ENCODE data around the gene PPARA. TPM values are rescaled to one million over a fixed set of nuclear protein-coding genes. Genes with fewer than 3 reads are reported as not detected.

PPARA gene
- total and polyA plus RNA-seq, 12 donors: 15.5 to 89.5 (median 79.9) TPM

- DNase-seq: peak; percentile 71 to 73
- Histone ChIP-seq H3K9me3 (no peaks in the 10 kb centered on the region), H3K36me3 (peaks cover 0 to 97% (median 36%) of the 10 kb centered on the region in 9 donors), H3K4me1 (peaks cover 87 to 100% (median 99%) of the 10 kb centered on the region in 9 donors), H3K4me3 (no peak overlapping the region), H3K27ac (peak overlapping the region; percentile 16 to 94 (median 86)), H3K27me3 (no peaks in the 10 kb centered on the region)
- ATAC-seq: peak; percentile 15 to 53 (median 36)
- 39 to 45% methylated on average over 20 of the region's 20 CpGs for WGBS, 2 donors
- intact Hi-C loops (cut with DNase I): loop anchor here in 2 of 10 donors (5.0 kb wide), 1 partner anchor 37 kb away; no protein-coding TSS in a partner anchor
- TF ChIP-seq CTCF (IDR thresholded peaks at IDR 0.05): no peak
Observed at GRCh38 chr22:46108564-46109473, 41.5 kb upstream of the PPARA start.

- Histone ChIP-seq H3K36me3 (peaks cover 0 to 95% (median 39%) of the 10 kb centered on the region in 9 donors), H3K4me1 (peaks cover 87 to 100% (median 99%) of the 10 kb centered on the region in 9 donors), H3K27ac (peak overlapping the region in 9 of 10 donors; percentile 75 to 94 (median 86)), H3K4me3 (no peak overlapping the region), H3K9me3 (no peaks in the 10 kb centered on the region), H3K27me3 (no peaks in the 10 kb centered on the region)
- no peak for TF ChIP-seq CTCF (IDR thresholded peaks at IDR 0.05)
- intact Hi-C loops (cut with DNase I): loop anchor here in 5 of 10 donors (5.0 kb wide), 2 partner anchors 32 to 37 kb away; no protein-coding TSS in a partner anchor
- ATAC-seq: no peak
- no peak for DNase-seq
- WGBS, 2 donors: 72 to 79% methylated on average over 13 of the region's 13 CpGs
Observed at GRCh38 chr22:46109474-46110003, 40.8 kb upstream of the PPARA start.

GRCh38 chr22:46110215-46110614 lies 40.1 kb upstream of the PPARA start:
- ATAC-seq (no peak), DNase-seq (no peak)
- 64 to 82% methylated on average over 9 of the region's 9 CpGs for WGBS, 2 donors
- TF ChIP-seq CTCF (IDR thresholded peaks at IDR 0.05): no peak
- H3K27ac ChIP-seq: peak overlapping the region in 8 of 10 donors; percentile 79 to 94 (median 86)
- H3K4me3 ChIP-seq: no peak overlapping the region
- H3K4me1 ChIP-seq: peaks cover 80 to 100% (median 97%) of the 10 kb centered on the region in 9 donors
- H3K9me3 ChIP-seq: no peaks in the 10 kb centered on the region
- intact Hi-C loops (cut with DNase I): loop anchor here in 3 of 10 donors (5.0 kb wide), 1 partner anchor 33 kb away; no protein-coding TSS in a partner anchor
- no peaks in the 10 kb centered on the region for H3K27me3 ChIP-seq
- H3K36me3 ChIP-seq: peaks cover 0 to 90% (median 39%) of the 10 kb centered on the region in 9 donors

GRCh38 chr22:46111645-46112306 lies 38.5 kb upstream of the PPARA start:
- DNase-seq: peak in 1 of 2 donors; percentile 66
- Histone ChIP-seq H3K9me3 (no peaks in the 10 kb centered on the region), H3K27ac (peak overlapping the region; percentile 5 to 94 (median 78)), H3K36me3 (peaks cover 0 to 74% (median 39%) of the 10 kb centered on the region in 9 donors), H3K4me1 (peaks cover 69 to 100% (median 97%) of the 10 kb centered on the region in 9 donors), H3K27me3 (no peaks in the 10 kb centered on the region), H3K4me3 (no peak overlapping the region)
- intact Hi-C loops (cut with DNase I): loop anchor here in 3 of 10 donors (5.0 kb wide), 1 partner anchor 34 kb away; no protein-coding TSS in a partner anchor
- no peak for TF ChIP-seq CTCF (IDR thresholded peaks at IDR 0.05)
- no peak for ATAC-seq
- 35 to 42% methylated on average over 20 of the region's 20 CpGs for WGBS, 2 donors

Measured in heart right ventricle (tissue), 16 donors.